Measurements from ENCODE around the gene HIC2.
"Not testable (repeated sequence)": the region's sequence is repeated elsewhere in the genome, so short reads cannot be mapped to it uniquely, and the experiment has no call there.

HIC2 gene

DNA sequence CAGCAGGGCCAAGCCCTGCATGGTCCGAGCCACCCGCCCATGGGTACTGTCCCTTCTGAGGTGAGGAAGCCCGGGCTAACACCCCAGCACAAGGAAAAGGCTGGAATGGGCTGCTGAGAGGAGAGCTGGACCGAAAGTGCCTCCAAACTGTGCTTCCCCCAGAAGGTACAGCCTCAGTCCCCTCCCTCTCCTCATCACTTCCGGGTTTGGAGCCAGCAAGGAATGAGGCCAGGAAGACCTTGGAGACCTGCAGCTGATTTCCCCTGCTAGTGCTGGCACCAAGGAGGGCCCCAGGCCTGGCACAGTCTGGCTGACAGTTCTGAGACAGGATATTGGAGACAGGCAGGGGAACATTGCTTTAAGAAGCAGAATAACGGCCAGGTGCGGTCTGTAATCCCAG, 81.3 kb downstream of the HIC2 start:
- not testable (repeated sequence) for DNase-seq

DNA sequence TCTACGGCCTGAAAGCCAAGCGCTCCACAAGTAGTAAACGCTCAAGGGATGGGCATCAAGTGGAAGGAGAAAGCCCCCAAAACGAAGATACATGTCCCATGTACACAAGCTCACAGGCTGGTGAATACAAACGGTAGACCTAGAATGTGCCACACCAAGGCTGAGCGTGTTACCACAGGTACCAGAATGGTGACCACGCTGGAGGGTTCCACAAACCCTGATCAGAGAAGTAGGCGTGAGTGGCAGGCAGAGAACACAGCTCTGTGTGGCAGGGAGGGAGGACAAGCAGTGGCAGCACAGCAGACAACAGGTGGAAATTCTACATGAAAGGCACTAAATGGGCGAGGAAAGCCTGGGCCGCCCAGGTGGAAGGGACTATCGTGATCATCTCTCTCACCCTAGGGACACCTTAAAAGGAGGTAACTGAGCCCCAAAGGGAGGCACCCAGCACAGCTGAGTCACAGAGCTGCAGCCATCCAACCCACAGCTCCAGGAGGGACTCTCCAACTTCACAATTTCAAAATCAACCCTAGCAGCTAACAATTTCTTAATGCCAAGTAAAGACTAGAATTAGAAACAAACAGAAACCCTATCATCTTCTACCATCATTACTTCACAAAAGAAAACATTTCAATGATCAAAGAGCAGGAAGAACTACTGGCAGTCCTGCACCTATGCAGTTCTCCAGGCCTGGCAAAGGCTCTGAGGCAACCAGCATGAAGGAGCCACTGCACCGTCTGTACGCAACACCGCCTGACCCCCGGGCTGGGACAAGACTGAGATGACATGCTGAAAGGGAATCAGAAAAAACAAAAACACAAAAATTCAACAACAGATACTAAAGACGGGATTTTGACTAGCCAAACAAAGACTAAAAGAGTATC, 82.7 kb downstream of the HIC2 start:
- not testable (repeated sequence) for DNase-seq
